ENCODE data around the gene PSMA8.
"Not testable (repeated sequence)": the region's sequence is repeated elsewhere in the genome, so short reads cannot be mapped to it uniquely, and the experiment has no call there.

The PSMA8 gene

GRCh38 chr18:26133652-26134051 lies at the start of gene PSMA8:
TSS of gene PSMA8 (plus strand) at chr18:26133869. CDS start at chr18:26133966, 97 bp downstream.
- DNase-seq, result no peak

GRCh38 chr18:26085056-26085455 lies 48.6 kb upstream of the PSMA8 start:
- no peak for DNase-seq

GRCh38 chr18:26086959-26087358 lies 46.7 kb upstream of the PSMA8 start:
- no peak for DNase-seq

- DNase-seq, result no peak
Observed at GRCh38 chr18:26088487-26088886, 45.2 kb upstream of the PSMA8 start.

GRCh38 chr18:26089293-26090129 lies 44.2 kb upstream of the PSMA8 start:
- peak in 8 of 14 donors; percentile 24 to 70 (median 42) for DNase-seq

- peak; percentile 46 to 100 (median 94) for DNase-seq
Observed at GRCh38 chr18:26090130-26091046, 43.3 kb upstream of the PSMA8 start, which contains the start of gene SS18. TSS of gene SS18 (minus strand) at chr18:26090613. CDS start at chr18:26090569, 44 bp downstream.

- DNase-seq, result no peak
Observed at GRCh38 chr18:26091047-26091630, 42.5 kb upstream of the PSMA8 start.

- no peak for DNase-seq
Observed at GRCh38 chr18:26096852-26097251, 36.8 kb upstream of the PSMA8 start.

- DNase-seq, result no peak
Observed at GRCh38 chr18:26097563-26097962, 36.1 kb upstream of the PSMA8 start.

GRCh38 chr18:26103579-26103978 lies 30.1 kb upstream of the PSMA8 start:
- no peak for DNase-seq

GRCh38 chr18:26104035-26104434 lies 29.6 kb upstream of the PSMA8 start:
- no peak for DNase-seq

- no peak for DNase-seq
Observed at GRCh38 chr18:26119246-26119645, 14.4 kb upstream of the PSMA8 start.

- no peak for DNase-seq
Observed at GRCh38 chr18:26121476-26121875, 12.2 kb upstream of the PSMA8 start.

GRCh38 chr18:26121994-26122393 lies 11.7 kb upstream of the PSMA8 start:
- not testable (repeated sequence) for DNase-seq

GRCh38 chr18:26127786-26128185 lies 5.9 kb upstream of the PSMA8 start:
- DNase-seq, result no peak

GRCh38 chr18:26128192-26128591 lies 5.5 kb upstream of the PSMA8 start:
- not testable (repeated sequence) for DNase-seq

GRCh38 chr18:26134107-26134506 lies 438 bp downstream of the PSMA8 start:
- no peak for DNase-seq

- DNase-seq, result no peak
Observed at GRCh38 chr18:26135548-26135947, 1.9 kb downstream of the PSMA8 start.

- DNase-seq, result no peak
Observed at GRCh38 chr18:26157326-26157725, 23.7 kb downstream of the PSMA8 start.

- no peak for DNase-seq
Observed at GRCh38 chr18:26159353-26159752, 25.7 kb downstream of the PSMA8 start.

GRCh38 chr18:26164571-26164970 lies 30.9 kb downstream of the PSMA8 start:
- no peak for DNase-seq

GRCh38 chr18:26167592-26167991 lies 33.9 kb downstream of the PSMA8 start:
- not testable (repeated sequence) for DNase-seq

- DNase-seq, result no peak
Observed at GRCh38 chr18:26175481-26175880, 41.8 kb downstream of the PSMA8 start.

Measured in C1 segment of cervical spinal cord (tissue), 14 donors.